ENCODE results near the gene HIVEP3.

Gene HIVEP3

DNA sequence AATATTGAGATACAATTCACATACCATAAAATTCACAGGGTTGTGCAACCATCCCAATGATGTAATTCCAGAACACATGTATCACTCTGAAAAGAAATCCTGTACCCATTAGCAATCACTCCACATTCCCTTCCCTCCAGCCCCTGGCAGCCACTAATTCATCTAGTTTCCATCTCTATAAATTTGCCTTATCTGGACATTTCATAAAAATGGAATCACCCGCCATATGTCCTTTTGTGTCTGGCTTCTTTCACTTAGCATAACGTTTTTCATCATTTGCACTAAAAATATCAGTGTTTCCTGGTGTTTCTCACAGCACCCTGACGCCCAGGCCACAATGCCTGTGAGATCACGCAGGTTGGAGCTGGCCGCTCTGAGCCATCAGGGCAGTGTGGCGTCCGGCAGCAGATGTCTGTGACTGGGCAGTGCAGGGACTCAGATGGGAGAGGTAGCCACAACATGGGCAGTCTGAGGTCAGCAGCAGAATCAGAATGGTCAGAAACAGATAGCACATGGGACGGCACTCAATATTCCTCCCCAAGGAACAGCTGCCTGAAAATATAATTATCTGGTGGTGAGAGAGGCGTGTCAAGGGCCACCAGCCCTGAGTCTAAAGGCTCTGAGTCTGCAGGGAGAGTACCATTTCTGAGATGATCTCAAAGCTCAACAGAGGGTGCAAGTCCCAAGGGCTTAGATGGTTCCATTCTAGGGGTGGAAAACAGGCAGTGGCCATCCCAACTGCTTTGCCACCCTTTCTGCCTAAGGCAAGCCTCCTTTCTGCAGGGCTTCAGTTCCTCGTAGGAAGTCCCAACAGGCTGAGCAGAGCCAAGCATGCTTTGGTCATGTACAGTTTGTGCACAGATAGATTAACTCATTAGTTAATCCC lies 304.8 kb downstream of the HIVEP3 start:
- no peak overlapping the region for H3K4me3 ChIP-seq (ENCODE audit: low read length)
- TF ChIP-seq, protein P1, sequence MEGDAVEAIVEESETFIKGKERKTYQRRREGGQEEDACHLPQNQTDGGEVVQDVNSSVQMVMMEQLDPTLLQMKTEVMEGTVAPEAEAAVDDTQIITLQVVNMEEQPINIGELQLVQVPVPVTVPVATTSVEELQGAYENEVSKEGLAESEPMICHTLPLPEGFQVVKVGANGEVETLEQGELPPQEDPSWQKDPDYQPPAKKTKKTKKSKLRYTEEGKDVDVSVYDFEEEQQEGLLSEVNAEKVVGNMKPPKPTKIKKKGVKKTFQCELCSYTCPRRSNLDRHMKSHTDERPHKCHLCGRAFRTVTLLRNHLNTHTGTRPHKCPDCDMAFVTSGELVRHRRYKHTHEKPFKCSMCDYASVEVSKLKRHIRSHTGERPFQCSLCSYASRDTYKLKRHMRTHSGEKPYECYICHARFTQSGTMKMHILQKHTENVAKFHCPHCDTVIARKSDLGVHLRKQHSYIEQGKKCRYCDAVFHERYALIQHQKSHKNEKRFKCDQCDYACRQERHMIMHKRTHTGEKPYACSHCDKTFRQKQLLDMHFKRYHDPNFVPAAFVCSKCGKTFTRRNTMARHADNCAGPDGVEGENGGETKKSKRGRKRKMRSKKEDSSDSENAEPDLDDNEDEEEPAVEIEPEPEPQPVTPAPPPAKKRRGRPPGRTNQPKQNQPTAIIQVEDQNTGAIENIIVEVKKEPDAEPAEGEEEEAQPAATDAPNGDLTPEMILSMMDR (conservative IDR thresholded peaks at IDR 0.05; ENCODE audit: low read length), result no peak
- peak; percentile 88 for DNase-seq (ENCODE audit: low read depth)

DNA sequence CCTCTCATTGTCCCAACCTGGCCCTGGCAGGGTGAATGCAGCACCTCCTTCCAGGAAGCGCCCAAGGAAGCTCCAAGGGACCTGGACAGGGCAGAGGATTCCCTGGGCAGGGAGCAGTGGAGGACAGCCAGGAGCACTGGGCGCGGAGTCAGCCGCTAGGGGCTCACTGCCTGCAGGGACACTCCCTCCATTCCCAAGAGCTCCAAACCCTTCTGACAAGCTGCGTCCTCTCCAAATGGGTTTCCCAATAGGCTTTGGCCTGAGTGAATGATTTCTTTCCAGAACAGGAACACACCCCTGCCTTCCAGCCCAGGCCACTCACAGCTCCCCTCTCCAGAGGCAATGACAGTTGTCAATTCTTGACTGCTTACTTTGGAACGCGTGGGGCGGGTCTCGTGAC lies 305.8 kb downstream of the HIVEP3 start:
- TF ChIP-seq, protein P1 (conservative IDR thresholded peaks at IDR 0.05; ENCODE audit: low read length), result peak; percentile 39
- DNase-seq (ENCODE audit: low read depth), result peak; percentile 67
- H3K4me3 ChIP-seq (ENCODE audit: low read length), result no peak overlapping the region

DNA sequence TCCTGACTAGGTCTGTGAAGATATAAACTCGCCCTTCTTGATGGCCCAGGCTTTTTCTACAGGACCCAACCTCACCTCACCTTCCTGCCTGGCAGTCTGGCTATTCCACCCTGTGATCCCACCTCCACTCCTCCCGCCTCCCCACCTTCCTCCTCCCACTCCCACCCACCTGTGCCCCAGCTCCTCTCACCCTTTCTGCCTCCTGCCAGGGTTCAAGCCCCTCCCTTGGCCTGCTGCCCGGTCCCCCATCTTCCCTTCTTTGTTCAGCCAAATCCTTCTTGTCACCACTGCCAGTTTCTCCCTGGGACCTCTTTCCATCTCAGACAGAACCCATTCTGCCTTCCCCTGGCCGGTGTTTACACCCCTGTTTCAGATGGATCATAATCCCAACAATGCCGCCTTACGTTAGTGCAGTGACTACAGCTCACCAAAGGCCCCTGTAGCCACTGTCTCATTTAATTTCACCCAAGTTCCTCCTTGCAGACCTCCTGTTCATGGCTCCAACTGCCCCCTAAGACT lies 306.7 kb downstream of the HIVEP3 start:
- TF ChIP-seq, protein P1 (conservative IDR thresholded peaks at IDR 0.05; ENCODE audit: low read length), result no peak
- no peak overlapping the region for H3K4me3 ChIP-seq (ENCODE audit: low read length)
- no peak for DNase-seq (ENCODE audit: low read depth)

DNA sequence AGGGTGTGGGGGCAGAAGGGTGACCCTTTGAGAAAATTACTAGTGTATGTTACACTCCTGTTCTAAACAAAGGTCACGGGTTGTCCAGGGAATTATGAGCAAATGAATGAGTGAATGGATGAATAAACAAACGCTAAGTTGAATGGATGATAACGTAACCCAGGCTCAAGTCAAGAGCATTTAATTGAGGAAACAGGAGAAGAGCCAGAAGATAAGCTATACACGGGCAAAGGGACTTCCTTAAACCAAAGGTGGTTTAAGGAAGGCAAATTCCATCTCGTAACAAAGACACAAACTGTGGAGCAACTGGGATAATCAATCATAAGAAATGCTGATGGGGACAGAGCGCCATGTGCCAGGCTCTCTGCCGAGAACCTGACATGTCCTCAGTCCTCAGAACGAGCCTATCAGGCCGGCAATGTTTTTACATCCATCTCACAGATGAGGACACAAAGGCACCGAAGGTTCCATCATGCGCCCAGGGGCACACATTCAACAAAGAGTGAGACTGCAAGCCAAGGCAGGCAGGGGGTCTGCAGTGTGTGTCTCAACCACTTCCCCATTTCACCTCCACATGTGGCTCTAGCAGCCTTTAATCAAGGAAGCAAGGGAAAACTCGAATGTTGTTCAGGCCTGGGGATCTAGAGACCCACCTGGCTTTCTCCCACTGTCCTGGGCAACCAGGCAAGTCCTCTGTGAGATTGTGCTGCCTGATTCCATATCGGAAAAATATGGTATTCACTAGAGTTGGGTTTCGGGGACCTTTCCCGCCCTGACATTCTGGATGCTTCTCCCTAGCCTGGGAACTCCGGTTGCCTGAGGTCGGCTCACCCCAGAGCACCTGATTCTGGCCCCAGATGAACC lies 307.4 kb downstream of the HIVEP3 start:
- TF ChIP-seq, protein P1 (conservative IDR thresholded peaks at IDR 0.05; ENCODE audit: low read length), result no peak
- H3K4me3 ChIP-seq (ENCODE audit: low read length), result no peak overlapping the region
- no peak for DNase-seq (ENCODE audit: low read depth)

DNA sequence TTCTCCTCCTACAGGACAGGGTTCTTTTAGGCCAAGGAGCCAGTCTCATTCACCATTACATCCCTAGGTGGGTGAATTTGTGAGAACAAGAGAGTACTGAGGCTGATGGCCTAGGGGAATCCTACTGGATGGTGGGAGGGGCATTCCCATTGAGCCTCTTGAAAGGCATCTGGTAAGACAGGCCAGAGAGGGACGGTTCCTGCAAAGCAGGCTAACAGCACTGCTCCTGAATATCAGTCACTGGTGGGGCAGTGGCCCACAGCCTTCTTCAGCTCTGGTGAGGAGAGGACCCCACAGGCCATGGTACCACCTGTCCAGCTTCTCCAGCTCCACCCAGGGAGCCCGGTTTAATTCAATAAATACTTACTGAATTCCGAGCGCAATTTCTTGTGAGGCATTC lies 308.4 kb downstream of the HIVEP3 start:
- no peak overlapping the region for H3K4me3 ChIP-seq (ENCODE audit: low read length)
- DNase-seq (ENCODE audit: low read depth), result no peak
- TF ChIP-seq, protein P1 (conservative IDR thresholded peaks at IDR 0.05; ENCODE audit: low read length), result no peak

DNA sequence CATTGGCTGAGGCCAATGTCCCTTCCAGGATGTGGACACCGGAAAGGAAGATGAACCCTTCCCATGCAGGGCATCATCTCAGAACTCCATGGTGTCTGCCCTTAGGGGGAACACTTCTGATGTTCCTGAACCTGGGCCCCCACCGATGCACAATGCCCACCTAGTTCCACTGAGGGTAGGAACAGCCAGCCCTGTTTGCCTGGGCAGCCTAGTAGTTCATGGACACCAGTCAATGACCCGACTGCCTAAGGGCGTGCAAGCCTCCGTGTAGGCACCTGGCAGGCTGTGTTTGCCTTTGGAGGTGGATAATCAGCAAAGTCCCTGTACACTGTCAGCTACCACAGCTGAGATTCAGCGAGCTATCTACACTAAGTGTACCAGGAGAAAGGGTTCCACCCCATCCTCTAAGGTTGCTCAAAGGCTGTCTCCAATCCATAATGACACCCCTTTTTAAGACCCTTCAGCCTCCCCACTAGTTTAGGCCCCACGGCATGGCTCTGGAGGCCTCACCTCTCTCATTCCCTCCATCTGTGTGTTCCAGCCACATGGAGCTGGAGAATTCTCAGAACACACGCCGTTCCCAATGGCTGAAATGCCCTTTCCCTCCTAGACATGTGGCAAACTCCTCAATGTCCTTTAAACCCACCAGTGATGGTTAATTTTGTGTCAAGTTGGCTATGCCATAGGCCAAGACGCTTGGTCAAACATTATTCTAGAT lies 309.4 kb downstream of the HIVEP3 start:
- H3K4me3 ChIP-seq (ENCODE audit: low read length), result no peak overlapping the region
- TF ChIP-seq, protein P1 (conservative IDR thresholded peaks at IDR 0.05; ENCODE audit: low read length), result no peak
- no peak for DNase-seq (ENCODE audit: low read depth)

Measured in AG10803 (cell line).